Measurements from ENCODE around the gene NLRP6.
"Not testable (repeated sequence)": the region's sequence is repeated elsewhere in the genome, so short reads cannot be mapped to it uniquely, and the experiment has no call there.

NLRP6 gene

GRCh38 chr11:328012-328411 lies 49.8 kb downstream of the NLRP6 start:
- no peak for DNase-seq (ENCODE audit: low spot score)
- CTCF ChIA-PET: no interaction called here
- POLR2A ChIA-PET (ENCODE audit: low non-redundant PET): no interaction called here
- no peak overlapping the region for H3K27ac ChIP-seq
- TF ChIP-seq CTCF (conservative IDR thresholded peaks at IDR 0.05; ENCODE audit: low read depth): no peak

- CTCF ChIA-PET: interaction anchor here (0.6 kb wide), 1 partner anchor 100 kb away, joined by 4 read pairs; no protein-coding TSS in a partner anchor
- POLR2A ChIA-PET (ENCODE audit: low non-redundant PET); DNase-seq (ENCODE audit: low spot score); H3K27ac ChIP-seq: not testable (repeated sequence)
These were observed 50.4 kb downstream of the NLRP6 start for GRCh38 chr11:328516-329100.

GRCh38 chr11:329886-330253 lies 51.7 kb downstream of the NLRP6 start:
- CTCF ChIA-PET: interaction anchor here (1.0 to 1.2 kb wide), 2 partner anchors 11 to 22 kb away, joined by 3 read pairs; no protein-coding TSS in a partner anchor
- no peak for TF ChIP-seq CTCF (conservative IDR thresholded peaks at IDR 0.05; ENCODE audit: low read depth)
- POLR2A ChIA-PET (ENCODE audit: low non-redundant PET): no interaction called here
- no peak for DNase-seq (ENCODE audit: low spot score)
- H3K27ac ChIP-seq: no peak overlapping the region

GRCh38 chr11:330307-330693 lies 52.1 kb downstream of the NLRP6 start:
- no peak for TF ChIP-seq CTCF (conservative IDR thresholded peaks at IDR 0.05; ENCODE audit: low read depth)
- DNase-seq (ENCODE audit: low spot score): no peak
- ChIA-PET CTCF (interaction anchor here (1.0 to 1.2 kb wide), 2 partner anchors 10 to 21 kb away, joined by 3 read pairs; no protein-coding TSS in a partner anchor), POLR2A (ENCODE audit: low non-redundant PET) (no interaction called here)
- no peak overlapping the region for H3K27ac ChIP-seq

GRCh38 chr11:330694-331357 lies 52.6 kb downstream of the NLRP6 start:
- TF ChIP-seq CTCF (conservative IDR thresholded peaks at IDR 0.05; ENCODE audit: low read depth): no peak
- no peak overlapping the region for H3K27ac ChIP-seq
- DNase-seq (ENCODE audit: low spot score): no peak
- ChIA-PET POLR2A (ENCODE audit: low non-redundant PET) (no interaction called here), CTCF (interaction anchor here (1.0 kb wide), 1 partner anchor 21 kb away, joined by 3 read pairs; no protein-coding TSS in a partner anchor)

GRCh38 chr11:331358-332060 lies 53.3 kb downstream of the NLRP6 start:
- CTCF ChIA-PET: no interaction called here
- DNase-seq (ENCODE audit: low spot score): no peak
- POLR2A ChIA-PET (ENCODE audit: low non-redundant PET): no interaction called here
- no peak overlapping the region for H3K27ac ChIP-seq
- no peak for TF ChIP-seq CTCF (conservative IDR thresholded peaks at IDR 0.05; ENCODE audit: low read depth)
